Measurements from ENCODE around the gene OTUD5.

OTUD5 gene

DNA sequence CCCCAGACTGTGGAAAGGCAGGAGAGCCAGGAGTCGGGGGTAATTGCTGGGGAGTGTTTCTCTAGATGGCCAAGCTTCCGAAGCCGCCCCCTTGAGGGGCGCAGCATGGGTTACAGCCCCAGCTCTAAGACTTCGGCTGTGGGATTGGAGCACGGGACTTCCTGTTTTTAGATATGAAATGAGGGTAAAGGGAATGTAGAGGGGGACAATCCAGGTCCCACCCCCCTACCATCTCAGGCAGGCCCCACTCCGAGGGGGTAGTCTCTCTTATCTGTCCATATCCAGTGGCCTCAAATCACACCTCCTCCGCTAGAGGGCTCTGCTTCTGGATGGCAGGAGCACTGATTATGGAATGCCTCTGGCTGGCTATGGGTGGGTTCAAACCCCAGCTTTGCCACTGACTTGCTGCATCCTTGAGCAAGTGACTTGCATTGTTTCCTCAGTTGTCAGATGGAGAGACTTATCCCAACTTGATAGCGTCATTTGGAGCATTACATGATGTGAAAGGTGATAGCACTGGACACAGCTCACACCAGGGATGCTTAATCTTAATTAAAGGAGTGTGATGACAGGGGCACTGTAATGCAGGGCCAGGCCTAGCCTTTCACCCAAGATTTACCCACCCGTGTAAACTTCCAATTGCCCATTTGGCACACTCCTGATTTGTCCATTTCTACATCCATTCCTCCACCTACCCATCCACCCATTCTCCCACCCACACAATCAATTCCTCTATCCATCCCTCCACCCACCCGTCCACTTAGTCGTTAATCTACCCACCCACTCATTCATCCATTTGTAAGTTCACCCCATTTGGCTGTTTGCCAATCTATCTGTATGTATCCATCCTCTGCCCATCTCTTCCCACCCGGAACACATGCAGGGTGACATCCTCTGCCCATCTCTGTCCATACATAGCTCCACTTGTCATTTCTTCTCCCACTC is 15.1 kb upstream of the OTUD5 start:
- peak; percentile 79 for DNase-seq (ENCODE audit: low read depth, low spot score)

- peak; percentile 85 for DNase-seq (ENCODE audit: low read depth, low spot score)
Measured at GRCh38 chrX:48971249-48972219, 14.1 kb upstream of the OTUD5 start, which contains the start of gene KCND1. Gene KCND1, minus strand, starts transcription at chrX:48971844. Its CDS starts 1,573 bp downstream, at chrX:48970271.

GRCh38 chrX:48969471-48969870 is 12.1 kb upstream of the OTUD5 start:
- no peak for DNase-seq (ENCODE audit: low read depth, low spot score)

GRCh38 chrX:48968377-48968776 is 11.0 kb upstream of the OTUD5 start:
- no peak for DNase-seq (ENCODE audit: low read depth, low spot score)

DNA sequence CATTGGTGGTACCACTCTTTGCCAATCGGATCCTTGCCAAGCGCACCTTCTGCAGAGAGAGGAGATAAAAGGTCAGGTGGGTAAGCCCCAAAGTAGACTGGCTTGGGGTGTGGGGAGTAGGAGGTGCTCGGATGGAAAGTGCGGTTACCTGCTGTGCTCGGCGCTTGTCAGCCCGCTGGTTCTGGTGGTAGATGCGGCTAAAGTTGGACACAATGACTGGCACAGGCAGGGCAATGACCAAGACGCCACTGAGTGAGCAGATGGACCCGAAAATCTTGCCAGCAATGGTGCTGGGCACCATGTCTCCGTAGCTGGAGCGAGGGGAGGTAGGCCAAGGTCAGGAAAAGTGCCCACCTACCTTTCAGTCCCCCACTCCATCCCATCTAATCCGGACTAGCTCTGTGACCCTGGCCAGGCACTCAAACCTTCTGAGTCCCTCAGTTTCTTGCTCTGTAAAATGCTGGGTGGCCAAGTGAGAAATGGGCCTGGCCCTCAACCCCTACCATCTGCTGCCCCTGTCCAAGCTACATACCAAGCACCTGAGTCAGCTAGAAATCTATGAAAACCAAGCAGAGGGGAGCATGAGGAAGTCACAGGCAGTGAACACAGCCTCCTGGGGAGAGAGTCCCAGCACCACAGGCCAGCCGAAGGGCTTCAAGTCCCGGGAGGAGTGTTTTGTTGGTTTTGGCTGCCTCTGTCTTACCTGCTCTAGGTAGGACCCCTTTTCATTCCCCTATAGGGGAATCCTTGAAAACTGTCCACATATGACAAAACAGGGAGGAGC is 9.6 kb upstream of the OTUD5 start:
- no peak for DNase-seq (ENCODE audit: low read depth, low spot score)

- DNase-seq (ENCODE audit: low read depth, low spot score) = no peak
Measured at GRCh38 chrX:48965959-48966358, 8.6 kb upstream of the OTUD5 start.

DNA sequence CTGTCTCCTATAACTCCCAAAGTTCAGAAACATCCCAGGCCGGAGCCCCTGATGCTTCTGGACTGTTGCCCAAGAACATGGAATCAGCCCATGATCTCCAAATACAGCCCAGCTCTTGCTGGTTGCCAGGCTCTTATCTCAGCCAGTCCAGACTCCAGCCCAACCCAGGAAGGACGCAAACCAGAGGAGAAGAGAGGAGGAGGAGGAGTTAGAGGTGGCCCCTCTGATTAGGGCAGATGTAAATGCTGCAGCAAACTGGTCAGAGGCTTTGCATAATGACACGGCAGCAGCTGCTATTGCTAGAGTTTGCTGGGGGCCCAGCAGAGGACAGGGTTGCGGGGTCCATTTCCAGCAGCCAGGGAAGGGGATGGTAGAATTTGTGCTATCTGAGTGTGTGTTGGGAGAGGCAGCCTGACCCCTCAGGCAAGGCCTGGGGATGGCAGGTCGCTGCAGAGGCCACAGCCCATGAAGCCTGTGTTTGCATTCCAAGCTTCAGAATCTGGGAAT is 4.2 kb upstream of the OTUD5 start:
- DNase-seq (ENCODE audit: low read depth, low spot score) = peak; percentile 83

DNA sequence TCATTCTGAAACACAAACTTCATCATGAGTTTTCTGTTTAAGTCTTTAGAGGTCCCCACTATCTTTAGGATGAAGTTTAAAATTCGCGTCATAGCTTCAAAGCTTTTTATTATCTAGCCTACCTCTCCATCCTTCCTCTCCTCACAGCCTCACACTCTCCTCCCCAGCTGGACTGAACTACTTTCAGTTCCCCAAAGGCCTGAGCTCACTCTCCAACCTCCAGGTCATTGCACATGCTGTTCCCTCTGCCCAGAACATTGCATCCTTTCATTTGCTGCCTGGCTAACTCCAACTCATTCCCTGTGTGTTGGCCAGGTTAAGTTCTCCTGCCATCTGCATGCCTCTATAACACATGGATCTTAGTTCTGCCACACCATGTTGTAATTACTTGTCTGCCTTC is 2.9 kb upstream of the OTUD5 start:
- no peak for DNase-seq (ENCODE audit: low read depth, low spot score)

DNA sequence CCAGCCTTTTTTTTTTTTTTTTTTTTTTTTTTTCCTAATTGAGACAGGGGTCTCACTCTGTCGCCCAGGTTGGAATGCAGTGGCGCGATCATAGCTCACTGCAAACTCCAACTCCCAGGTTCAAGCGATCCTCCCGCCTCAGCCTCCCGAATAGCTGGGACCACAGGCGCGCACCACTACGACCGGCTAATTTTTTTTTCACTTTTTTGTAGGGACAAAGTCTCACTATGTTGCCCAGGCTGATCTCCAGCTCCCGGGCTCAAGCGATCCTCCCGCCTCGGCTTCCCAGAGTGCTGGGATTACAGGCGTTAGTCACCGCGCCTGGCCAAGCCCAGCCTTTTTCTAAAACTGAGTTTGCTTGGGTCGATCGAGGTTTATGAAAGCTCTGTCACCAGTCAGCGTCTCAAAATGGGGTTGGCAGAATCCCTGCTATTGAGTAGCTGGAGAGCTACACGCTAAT is 1.3 kb upstream of the OTUD5 start:
- DNase-seq (ENCODE audit: low read depth, low spot score) = no peak

DNA sequence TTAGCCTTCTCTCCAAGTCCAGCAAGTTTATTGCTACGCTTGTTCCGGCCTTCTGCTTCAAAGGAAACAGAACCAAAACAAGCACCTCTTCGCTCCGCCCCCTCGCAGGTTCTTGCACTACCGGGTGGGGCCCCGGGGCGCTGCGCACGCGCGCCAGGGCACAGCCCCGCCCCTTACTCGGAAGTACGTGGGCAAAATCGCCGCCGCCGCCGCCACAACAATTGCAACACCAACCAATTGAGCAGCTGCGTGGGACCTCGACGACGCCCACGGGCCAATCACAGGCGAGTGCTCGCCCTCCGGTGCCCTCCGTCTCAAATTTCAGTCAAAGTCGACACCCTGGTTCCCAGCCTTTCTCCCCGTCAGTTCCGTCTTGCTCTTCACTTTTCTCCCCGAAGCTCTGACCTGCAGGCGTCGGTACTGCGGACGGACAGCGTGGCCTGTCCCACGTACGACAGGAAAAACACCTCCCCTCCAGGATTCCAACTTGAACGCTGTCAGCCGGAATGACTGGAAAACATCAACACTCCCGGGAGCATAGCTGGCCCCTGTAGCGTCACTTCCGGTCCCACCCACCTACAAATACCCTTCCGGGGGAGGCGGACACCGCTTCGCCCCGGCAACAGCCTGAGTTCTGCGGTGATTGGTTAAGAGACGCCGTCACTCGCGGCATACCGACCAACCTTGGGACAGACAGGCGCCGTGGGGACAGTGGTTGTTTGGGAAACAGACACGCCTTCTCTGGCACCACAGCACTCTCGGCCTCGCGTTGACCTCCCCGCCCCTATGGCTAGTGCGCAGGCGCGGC is 624 bp upstream of the OTUD5 start:
- peak; percentile 100 for DNase-seq (ENCODE audit: low read depth, low spot score)

GRCh38 chrX:48956728-48957414 is 536 bp downstream of the OTUD5 start:
- no peak for DNase-seq (ENCODE audit: low read depth, low spot score)

DNA sequence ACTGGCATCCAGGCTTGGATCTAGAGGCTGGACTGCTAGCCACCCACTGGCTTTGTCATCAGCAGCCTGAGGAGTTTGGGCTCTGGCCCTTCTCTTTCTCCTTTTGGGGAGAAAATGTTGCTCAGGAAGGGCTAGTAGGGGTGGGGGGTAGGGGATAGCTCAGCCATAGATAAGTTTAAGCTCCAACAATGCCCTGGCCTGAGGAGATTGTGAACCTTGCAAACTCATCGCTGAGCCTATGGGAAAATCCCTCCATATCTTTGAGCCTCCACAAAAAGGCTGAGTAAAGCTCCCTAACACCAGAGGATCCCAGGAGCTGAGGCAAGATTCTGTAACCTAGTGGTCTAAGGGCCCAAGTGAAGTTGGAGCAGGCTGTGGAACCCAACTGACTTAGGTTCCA is 8.8 kb downstream of the OTUD5 start:
- no peak for DNase-seq (ENCODE audit: low read depth, low spot score)

DNA sequence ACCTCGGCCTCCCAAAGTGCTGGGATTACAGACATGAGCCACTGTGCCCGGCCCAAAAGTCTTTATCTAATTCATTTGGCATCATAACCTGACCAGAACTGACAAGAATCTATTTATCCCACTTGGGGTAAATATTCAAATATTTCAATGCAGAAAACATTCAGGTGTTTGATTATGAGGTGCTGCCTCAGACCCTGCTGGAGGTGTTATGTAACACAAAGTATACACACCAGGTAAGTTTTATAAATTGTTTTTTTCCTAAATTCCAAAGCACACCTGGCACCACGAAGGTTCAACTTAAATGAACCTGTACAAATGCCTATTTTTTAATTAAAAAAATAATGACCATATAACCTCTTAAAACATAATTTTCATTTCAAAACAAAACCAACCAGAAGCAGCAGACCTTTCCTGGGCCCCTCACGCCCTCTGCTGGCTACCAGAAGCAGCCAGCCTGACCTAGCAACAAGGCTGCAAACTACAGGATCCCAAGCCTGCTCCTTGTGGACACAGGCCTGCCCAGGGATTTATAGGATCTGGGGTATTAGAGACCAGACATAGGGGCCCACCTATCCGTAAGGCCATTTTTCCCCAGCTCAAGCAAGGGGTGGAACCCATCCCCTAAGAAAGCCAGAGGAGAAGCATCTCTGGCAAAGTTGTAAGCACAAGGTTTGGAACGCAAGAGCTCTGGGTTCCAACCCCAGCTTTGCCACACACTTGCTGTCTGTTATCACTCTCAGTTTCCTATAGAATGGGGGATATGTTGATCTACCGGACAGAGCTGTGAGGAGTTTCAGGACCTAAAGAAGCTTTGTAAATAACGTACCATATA is 11.7 kb downstream of the OTUD5 start:
- peak; percentile 75 for DNase-seq (ENCODE audit: low read depth, low spot score)

GRCh38 chrX:48942895-48943294 is 14.5 kb downstream of the OTUD5 start:
- DNase-seq (ENCODE audit: low read depth, low spot score) = no peak

DNA sequence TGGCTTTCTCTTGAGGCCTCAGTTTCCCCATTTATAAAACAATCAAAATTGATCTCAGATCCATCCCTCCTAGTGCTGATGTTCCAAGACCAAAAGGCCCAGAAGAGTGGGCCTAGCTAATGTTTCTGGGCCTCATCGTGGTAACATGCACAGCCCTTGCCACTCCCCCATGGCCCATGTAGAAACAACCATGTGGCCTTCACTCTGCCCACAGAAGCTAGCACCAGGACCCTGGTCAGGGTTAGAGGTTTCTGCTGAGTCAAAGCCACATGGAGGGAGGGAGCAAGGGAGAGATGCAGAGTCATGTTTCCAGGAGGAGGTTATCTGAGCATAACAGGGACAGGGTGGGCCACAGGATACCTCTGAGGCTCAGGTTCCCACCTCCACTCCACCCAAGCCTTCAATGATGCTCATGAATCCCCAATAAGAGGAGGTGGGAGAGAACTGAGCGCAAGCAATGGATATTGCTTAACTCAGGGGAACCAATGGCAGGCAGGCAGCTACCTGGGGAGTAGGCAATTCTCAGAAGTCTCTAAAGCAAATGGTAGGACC is 16.9 kb downstream of the OTUD5 start:
- no peak for DNase-seq (ENCODE audit: low read depth, low spot score)

DNA sequence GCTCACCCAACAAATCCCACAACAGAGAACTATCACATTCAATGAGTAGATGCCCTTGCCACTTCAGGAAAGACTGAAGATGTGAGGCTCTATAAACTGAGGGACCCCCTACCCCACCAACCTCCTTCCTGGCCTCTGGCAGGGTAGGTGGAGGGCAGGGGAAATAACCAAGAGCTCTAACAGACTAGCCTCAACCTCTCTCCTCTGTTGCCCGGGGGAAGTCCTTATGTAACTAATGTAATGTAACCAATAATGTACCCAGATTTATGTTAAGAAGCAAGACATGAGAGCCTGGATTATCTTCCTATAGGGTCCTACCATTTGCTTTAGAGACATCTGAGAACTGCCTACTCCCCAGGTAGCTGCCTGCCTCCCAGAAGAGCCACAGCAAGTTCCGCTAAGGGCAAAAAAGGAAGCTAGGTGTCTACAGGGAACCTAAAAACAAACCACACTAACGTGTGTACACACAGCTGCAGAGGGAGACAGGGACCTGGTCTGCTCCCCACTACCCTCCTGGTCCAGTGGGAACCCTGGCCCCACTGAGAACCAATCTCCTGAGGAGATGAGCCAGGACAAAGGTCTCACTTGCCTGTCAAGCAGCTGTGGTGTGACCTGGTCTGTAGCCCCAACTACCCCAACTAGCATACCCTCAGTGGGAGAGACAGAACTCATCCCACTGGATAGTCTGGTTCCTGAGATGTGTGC is 17.7 kb downstream of the OTUD5 start:
- DNase-seq (ENCODE audit: low read depth, low spot score) = no peak

- DNase-seq (ENCODE audit: low read depth, low spot score) = no peak
Measured at GRCh38 chrX:48938721-48939425, 18.5 kb downstream of the OTUD5 start.

Measured in ELF-1 (cell line).